Esophagus muscularis mucosa (tissue), 3 donors: Measurements from ENCODE around the gene PCDHB11.
"Not testable (repeated sequence)": the region's sequence is repeated elsewhere in the genome, so short reads cannot be mapped to it uniquely, and the experiment has no call there.

ENCODE experiments used
- CTCF ChIP-seq, 3 experiments: fragments of 200-600 bp in 2 of 3; fragments of 450-650 bp in 1 of 3; sonication (generic) in 2 of 3; IDR thresholded peaks; one replicate each; pipeline ENCODE4 v1.5.1; 2017 to 2019; ENCODE audit warnings: antibody characterized with exemption in 3 of 3, mild to moderate bottlenecking in 2 of 3, moderate library complexity in 1 of 3
- POLR2A ChIP-seq: fragments of 450-650 bp; IDR thresholded peaks from one replicate; pipeline ENCODE4 v1.6.1; 2017; ENCODE audit warnings: antibody characterized with exemption, moderate library complexity, mild to moderate bottlenecking, low read depth
- POLR2AphosphoS5 ChIP-seq, 2 donors: sonication (generic); formaldehyde crosslinking; IDR thresholded peaks; one replicate each; pipeline ENCODE4 v1.6.1; 2017; ENCODE audit warnings: antibody characterized with exemption in 2 of 2

- TF ChIP-seq POLR2A; POLR2AphosphoS5 (IDR thresholded peaks at IDR 0.05): not testable (repeated sequence)
- peak; percentile 25 to 42 (median 36) for TF ChIP-seq CTCF (IDR thresholded peaks at IDR 0.05)
Observed at GRCh38 chr5:141213656-141214339, 14.4 kb downstream of the PCDHB11 start, which contains the start of gene PCDHB13.
